HepG2 (cell line): ENCODE results near the gene CDC14B. TPM values are rescaled to one million over a fixed set of nuclear protein-coding genes. Genes with fewer than 3 reads are reported as not detected.

Experiments
- ATF6 ChIP-seq: sonication (generic); formaldehyde crosslinking; conservative IDR thresholded peaks from 2 replicates; pipeline ENCODE4 v1.4.0; 2020; ENCODE audit warnings: missing genetic modification reagents
- CERS6 ChIP-seq: sonication (generic); formaldehyde crosslinking; IDR thresholded peaks from 2 replicates; pipeline ENCODE4 v1.5.0; 2020; ENCODE audit warnings: missing genetic modification reagents
- EEA1 ChIP-seq: sonication (generic); formaldehyde crosslinking; IDR thresholded peaks from 2 replicates; pipeline ENCODE4 v1.5.1; 2020; ENCODE audit warnings: mild to moderate bottlenecking, missing genetic modification reagents, borderline replicate concordance
- KLF6 ChIP-seq: IDR thresholded peaks from 2 replicates; pipeline ENCODE4 v1.8.0; 2016; ENCODE audit warnings: missing biosample characterization, missing genetic modification reagents
- MTF2 ChIP-seq: sonication (generic); formaldehyde crosslinking; IDR thresholded peaks from 2 replicates; pipeline ENCODE4 v1.5.0; 2020; ENCODE audit warnings: missing genetic modification reagents, borderline replicate concordance
- NFIB ChIP-seq: sonication (generic); formaldehyde crosslinking; IDR thresholded peaks from 2 replicates; pipeline ENCODE4 v1.9.0; 2021; ENCODE audit warnings: missing genetic modification reagents, mild to moderate bottlenecking, borderline replicate concordance
- NR2F6 ChIP-seq, 2 experiments: IDR thresholded peaks; 2 replicates each; pipeline ENCODE4 v1.6.1; 2016; ENCODE audit warnings: antibody characterized with exemption in 1 of 2, mild to moderate bottlenecking in 1 of 2
- PREB ChIP-seq: sonication (generic); formaldehyde crosslinking; IDR thresholded peaks from 2 replicates; pipeline ENCODE4 v1.4.0; 2020; ENCODE audit warnings: missing genetic modification reagents
- RFXAP ChIP-seq: sonication (generic); formaldehyde crosslinking; IDR thresholded peaks from 2 replicates; pipeline ENCODE4 v1.4.0; 2020; ENCODE audit warnings: missing genetic modification reagents, borderline replicate concordance
- SALL2 ChIP-seq: sonication (generic); formaldehyde crosslinking; IDR thresholded peaks from 2 replicates; pipeline ENCODE4 v1.8.1; 2023; ENCODE audit warnings: mild to moderate bottlenecking, missing genetic modification reagents, inconsistent platforms
- SETDB1 ChIP-seq: sonication (generic); formaldehyde crosslinking; IDR thresholded peaks from 2 replicates; pipeline ENCODE4 v1.5.1; 2020; ENCODE audit warnings: missing genetic modification reagents, mild to moderate bottlenecking, borderline replicate concordance
- SNAPC2 ChIP-seq: sonication (generic); formaldehyde crosslinking; IDR thresholded peaks from 2 replicates; pipeline ENCODE4 v1.8.1; 2022; ENCODE audit warnings: mild to moderate bottlenecking, missing genetic modification reagents
- ZFP41 ChIP-seq: sonication (generic); formaldehyde crosslinking; IDR thresholded peaks from 2 replicates; pipeline ENCODE4 v1.4.0; 2020; ENCODE audit warnings: mild to moderate bottlenecking, missing genetic modification reagents, borderline replicate concordance
- ZNF10 ChIP-seq: sonication (generic); formaldehyde crosslinking; IDR thresholded peaks from 2 replicates; pipeline ENCODE4 v1.4.0; 2020; ENCODE audit warnings: mild to moderate bottlenecking, low read depth, missing genetic modification reagents, borderline replicate concordance
- ZNF124 ChIP-seq: sonication (generic); formaldehyde crosslinking; IDR thresholded peaks from 2 replicates; pipeline ENCODE4 v1.4.0; 2020; ENCODE audit warnings: missing genetic modification reagents
- ZNF282 ChIP-seq: fragments of 450-650 bp; IDR thresholded peaks from 2 replicates; pipeline ENCODE4 v1.6.1; 2018; ENCODE audit not compliant: partially characterized antibody
- ZNF513 ChIP-seq: sonication (generic); formaldehyde crosslinking; conservative IDR thresholded peaks from 2 replicates; pipeline ENCODE4 v1.5.0; 2020; ENCODE audit warnings: missing genetic modification reagents
- ZNF691 ChIP-seq: sonication (generic); formaldehyde crosslinking; IDR thresholded peaks from 2 replicates; pipeline ENCODE4 v1.4.0; 2020; ENCODE audit warnings: missing genetic modification reagents, low read depth, mild to moderate bottlenecking, borderline replicate concordance
- ZXDC ChIP-seq: sonication (generic); formaldehyde crosslinking; IDR thresholded peaks from 2 replicates; pipeline ENCODE4 v1.5.0; 2020; ENCODE audit warnings: mild to moderate bottlenecking, missing genetic modification reagents
- polyA plus RNA-seq, 8 experiments: library from polyadenylated mRNA; depleted of rRNA in 3 of 8; stranded (reverse) in 7 of 8; unstranded in 1 of 8; fragments of >200 nt; fragmentation: Illumina TruSeq in 4 of 8; extraction: Trizol in 4 of 8; gene quantifications; 2 replicates each; pipeline versions ENCODE4 v1.2.1 to v1.2.3, GENCODE V29; 2011 to 2016; ENCODE audit warnings: low read depth in 4 of 8, missing spikeins in 1 of 8, mixed read lengths in 1 of 8; ENCODE audit not compliant: insufficient read depth in 1 of 8
- total RNA-seq, 5 experiments: library from RNA; depleted of rRNA; stranded (reverse); fragments of >200 nt; fragmentation: Illumina TruSeq; extraction: Trizol; gene quantifications; 2 replicates each; pipeline ENCODE4 v1.2.3, GENCODE V29; 2016; ENCODE audit warnings: low read depth in 1 of 5

CDC14B gene
- total and polyA plus RNA-seq, 2 of the 13 experiments (the other 11 are each of a cell fraction or from before 2014, with no cell fraction given): 25.8 to 33.3 TPM

GRCh38 chr9:96491079-96491879 is 128.4 kb downstream of the CDC14B start (continued):
- no peak for TF ChIP-seq NFIB (CRISPR knock-in tag)
- no peak for TF ChIP-seq RFXAP (CRISPR knock-in tag)
- TF ChIP-seq ZNF124 (CRISPR knock-in tag): peak; percentile 80
- TF ChIP-seq EEA1 (CRISPR knock-in tag): no peak
- no peak; the same call in 1 of the 2 replicates for TF ChIP-seq KLF6 (CRISPR knock-in tag)
- TF ChIP-seq ZNF10 (CRISPR knock-in tag): no peak
- no peak; the same call in 1 of the 2 replicates for TF ChIP-seq SALL2 (CRISPR knock-in tag)
- no peak for TF ChIP-seq MTF2 (CRISPR knock-in tag)
- no peak for TF ChIP-seq ZNF282
- 0 out of 2 replicates have a peak, but pooled peaks have one; percentile 20 for TF ChIP-seq ZNF691 (CRISPR knock-in tag)
- no peak for TF ChIP-seq ZXDC (CRISPR knock-in tag)
- TF ChIP-seq SETDB1 (CRISPR knock-in tag): no peak
- TF ChIP-seq ZNF513: no peak
- TF ChIP-seq CERS6: no peak
- TF ChIP-seq ATF6 (CRISPR knock-in tag): no peak
- no peak for TF ChIP-seq SNAPC2 (CRISPR knock-in tag)
- no peak for TF ChIP-seq PREB (CRISPR knock-in tag)
- 0 out of 2 replicates have a peak, but pooled peaks have one; percentile 6 for TF ChIP-seq ZFP41 (CRISPR knock-in tag)
- TF ChIP-seq NR2F6 (IDR thresholded peaks at IDR 0.05): peak; percentile 88
- peak; percentile 65 for TF ChIP-seq NR2F6 (CRISPR knock-in tag; IDR thresholded peaks at IDR 0.05)
